Skin epidermis (tissue), 12 donors: Measurements from ENCODE around the gene KSR2.

Experiments
- H3K27ac ChIP-seq, 21 experiments: fragments of 200-600 bp; sonication (generic) in 11 of 21; one replicate each; pipeline ENCODE4 v1.5.0; 2020; ENCODE audit warnings: mild to moderate bottlenecking in 3 of 21, inconsistent platforms in 2 of 21, moderate library complexity in 2 of 21
- H3K4me3 ChIP-seq, 7 experiments: fragments of 200-600 bp; sonication (generic) in 2 of 7; one replicate each; pipeline ENCODE4 v1.5.0; 2020; ENCODE audit warnings: inconsistent platforms in 2 of 7, mild to moderate bottlenecking in 2 of 7, moderate library complexity in 1 of 7

Gene KSR2

GRCh38 chr12:117494833-117495655 is 473.7 kb downstream of the KSR2 start:
- no peak overlapping the region for H3K4me3 ChIP-seq
- H3K27ac ChIP-seq, result no peak overlapping the region

- no peak overlapping the region for H3K27ac ChIP-seq
- no peak overlapping the region for H3K4me3 ChIP-seq
Measured at GRCh38 chr12:117491711-117492110, 477.1 kb downstream of the KSR2 start.

- Histone ChIP-seq H3K4me3 (no peak overlapping the region), H3K27ac (no peak overlapping the region)
Measured at GRCh38 chr12:117490130-117490529, 478.7 kb downstream of the KSR2 start.

- no peak overlapping the region for H3K4me3 ChIP-seq
- H3K27ac ChIP-seq, result no peak overlapping the region
Measured at GRCh38 chr12:117489671-117490070, 479.1 kb downstream of the KSR2 start.

- no peak overlapping the region for H3K27ac ChIP-seq
Measured at GRCh38 chr12:117486840-117487659, 481.7 kb downstream of the KSR2 start.

GRCh38 chr12:117485984-117486839 is 482.6 kb downstream of the KSR2 start:
- H3K4me3 ChIP-seq, result no peak overlapping the region
- no peak overlapping the region for H3K27ac ChIP-seq

More at GRCh38 chr12:117486840-117487659, 481.7 kb downstream of the KSR2 start:
- no peak overlapping the region for H3K4me3 ChIP-seq

GRCh38 chr12:117484901-117485300 is 483.9 kb downstream of the KSR2 start:
- Histone ChIP-seq H3K27ac (no peak overlapping the region), H3K4me3 (no peak overlapping the region)

GRCh38 chr12:117483501-117483900 is 485.3 kb downstream of the KSR2 start:
- Histone ChIP-seq H3K27ac (no peak overlapping the region), H3K4me3 (no peak overlapping the region)

- no peak overlapping the region for H3K27ac ChIP-seq
Measured at GRCh38 chr12:117481470-117481869, 487.3 kb downstream of the KSR2 start.

GRCh38 chr12:117476341-117476740 is 492.4 kb downstream of the KSR2 start:
- Histone ChIP-seq H3K27ac (no peak overlapping the region), H3K4me3 (no peak overlapping the region)

More at GRCh38 chr12:117481470-117481869, 487.3 kb downstream of the KSR2 start:
- no peak overlapping the region for H3K4me3 ChIP-seq

GRCh38 chr12:117473856-117474255 is 494.9 kb downstream of the KSR2 start:
- no peak overlapping the region for H3K27ac ChIP-seq
- no peak overlapping the region for H3K4me3 ChIP-seq

- Histone ChIP-seq H3K27ac (no peak overlapping the region), H3K4me3 (no peak overlapping the region)
Measured at GRCh38 chr12:117472983-117473382, 495.8 kb downstream of the KSR2 start.

- no peak overlapping the region for H3K4me3 ChIP-seq
- no peak overlapping the region for H3K27ac ChIP-seq
Measured at GRCh38 chr12:117470804-117471203, 498.0 kb downstream of the KSR2 start.

- H3K27ac ChIP-seq, result no peak overlapping the region
Measured at GRCh38 chr12:117469883-117470483, 498.8 kb downstream of the KSR2 start.

GRCh38 chr12:117468016-117468415 is 500.8 kb downstream of the KSR2 start:
- no peak overlapping the region for H3K27ac ChIP-seq
- H3K4me3 ChIP-seq, result no peak overlapping the region

More at GRCh38 chr12:117469883-117470483, 498.8 kb downstream of the KSR2 start:
- no peak overlapping the region for H3K4me3 ChIP-seq

- no peak overlapping the region for H3K27ac ChIP-seq
Measured at GRCh38 chr12:117467588-117467987, 501.2 kb downstream of the KSR2 start.

GRCh38 chr12:117466677-117467362 is 502.0 kb downstream of the KSR2 start:
- H3K4me3 ChIP-seq, result no peak overlapping the region
- no peak overlapping the region for H3K27ac ChIP-seq

More at GRCh38 chr12:117467588-117467987, 501.2 kb downstream of the KSR2 start:
- no peak overlapping the region for H3K4me3 ChIP-seq

GRCh38 chr12:117461732-117462131 is 507.1 kb downstream of the KSR2 start:
- Histone ChIP-seq H3K4me3 (no peak overlapping the region), H3K27ac (no peak overlapping the region)

GRCh38 chr12:117459229-117459628 is 509.6 kb downstream of the KSR2 start:
- no peak overlapping the region for H3K27ac ChIP-seq
- H3K4me3 ChIP-seq, result no peak overlapping the region
